Measurements from ENCODE around the gene ERCC5. TPM values are rescaled to one million over a fixed set of nuclear protein-coding genes. Genes with fewer than 3 reads are reported as not detected.
A peak's percentile ranks its signal among the peaks of the same experiment; 100 is the strongest.

ERCC5 gene
- total and polyA plus RNA-seq, 10 donors, result 55.1 to 123 (median 74.8) TPM

- DNase-seq, result peak; percentile 95
- peaks cover 0 to 22% (median 12%) of the 10 kb centered on the region in 7 donors for H3K27me3 ChIP-seq (replicated peaks in 1 of 7)
- TF ChIP-seq CTCF (IDR thresholded peaks at IDR 0.05 in 8 of 11, conservative IDR thresholded peaks at IDR 0.05 in 3 of 11) (peak; percentile 58 to 88 (median 68)), POLR2AphosphoS5 (IDR thresholded peaks at IDR 0.05) (peak; percentile 69 to 84 (median 79)), POLR2A (IDR thresholded peaks at IDR 0.05) (no peak)
- WGBS, 5 donors, result 2 to 3% (median 2%) methylated on average over 30 to 81 of the region's 81 CpGs
- intact Hi-C loops (cut with DNase I; ENCODE audit: low total_unique reads), result no loop called here
- peak overlapping the region; percentile 69 to 89 (median 82) for H3K4me3 ChIP-seq
- H3K4me1 ChIP-seq, result peaks cover 17 to 66% (median 43%) of the 10 kb centered on the region in 6 donors
- no peaks in the 10 kb centered on the region for H3K9me3 ChIP-seq
- H3K27ac ChIP-seq, result peak overlapping the region; percentile 58 to 86 (median 84)
- H3K36me3 ChIP-seq, result no peaks in the 10 kb centered on the region
These were observed 45.4 kb upstream of the ERCC5 start for GRCh38 chr13:102800145-102801041.

- H3K9me3 ChIP-seq, result peaks cover 0 to 4% (median 2%) of the 10 kb centered on the region in 8 donors
- 93 to 98% (median 97%) methylated on average over 3 of the region's 3 CpGs for WGBS, 5 donors
- no peak for DNase-seq
- intact Hi-C loops (cut with DNase I; ENCODE audit: low total_unique reads), result no loop called here
- no peak overlapping the region for H3K27ac ChIP-seq
- H3K27me3 ChIP-seq (replicated peaks in 1 of 7), result no peaks in the 10 kb centered on the region
- peaks cover 7 to 33% (median 14%) of the 10 kb centered on the region in 6 donors for H3K4me1 ChIP-seq
- no peak for TF ChIP-seq POLR2A (IDR thresholded peaks at IDR 0.05)
- no peak for TF ChIP-seq POLR2AphosphoS5 (IDR thresholded peaks at IDR 0.05)
- TF ChIP-seq CTCF (IDR thresholded peaks at IDR 0.05 in 8 of 11, conservative IDR thresholded peaks at IDR 0.05 in 3 of 11), result no peak
- H3K36me3 ChIP-seq, result peaks cover 0 to 8% (median 1%) of the 10 kb centered on the region in 6 donors
- no peak overlapping the region for H3K4me3 ChIP-seq
These were observed 40.2 kb upstream of the ERCC5 start for GRCh38 chr13:102805680-102806079.

- DNase-seq, result no peak
- TF ChIP-seq POLR2AphosphoS5 (IDR thresholded peaks at IDR 0.05) (no peak), CTCF (IDR thresholded peaks at IDR 0.05 in 8 of 11, conservative IDR thresholded peaks at IDR 0.05 in 3 of 11) (no peak), POLR2A (IDR thresholded peaks at IDR 0.05) (no peak)
- no peak overlapping the region for H3K27ac ChIP-seq
- WGBS, 5 donors, result 93 to 97% (median 97%) methylated on average over 3 of the region's 3 CpGs
- peaks cover 0 to 17% (median 7%) of the 10 kb centered on the region in 6 donors for H3K36me3 ChIP-seq
- peaks cover 0 to 18% (median 15%) of the 10 kb centered on the region in 8 donors for H3K9me3 ChIP-seq
- intact Hi-C loops (cut with DNase I; ENCODE audit: low total_unique reads), result no loop called here
- H3K4me3 ChIP-seq, result no peak overlapping the region
- H3K4me1 ChIP-seq, result peaks cover 0 to 13% (median under 1%) of the 10 kb centered on the region in 6 donors
- no peaks in the 10 kb centered on the region for H3K27me3 ChIP-seq (replicated peaks in 1 of 7)
These were observed 38.1 kb upstream of the ERCC5 start for GRCh38 chr13:102807699-102808098.

GRCh38 chr13:102812611-102813287 lies 33.1 kb upstream of the ERCC5 start:
- TF ChIP-seq POLR2A (IDR thresholded peaks at IDR 0.05) (no peak), POLR2AphosphoS5 (IDR thresholded peaks at IDR 0.05) (no peak), CTCF (IDR thresholded peaks at IDR 0.05 in 8 of 11, conservative IDR thresholded peaks at IDR 0.05 in 3 of 11) (no peak)

More at GRCh38 chr13:102812611-102813287, 33.1 kb upstream of the ERCC5 start:
- no peak for DNase-seq
- peaks cover 0 to 18% (median 15%) of the 10 kb centered on the region in 8 donors for H3K9me3 ChIP-seq
- H3K4me1 ChIP-seq, result peaks cover 0 to 20% (median 4%) of the 10 kb centered on the region in 6 donors
- no peaks in the 10 kb centered on the region for H3K27me3 ChIP-seq (replicated peaks in 1 of 7)
- no peak overlapping the region for H3K4me3 ChIP-seq
- no peak overlapping the region for H3K27ac ChIP-seq
- intact Hi-C loops (cut with DNase I; ENCODE audit: low total_unique reads), result no loop called here
- H3K36me3 ChIP-seq, result peaks cover 0 to 36% (median 11%) of the 10 kb centered on the region in 6 donors

All from spleen (tissue), 11 donors.